DOHH2 (cell line): Measurements from ENCODE around the gene EDAR.

Experiments used
- H3F3A ChIP-seq: fragments of 200-600 bp; sonication (generic), shearing (Covaris generic); 2 replicates; pipeline ENCODE4 v1.6.0; 2016; ENCODE audit warnings: antibody characterized with exemption, mild to moderate bottlenecking; ENCODE audit not compliant: control insufficient read depth, insufficient read depth
- H3K27ac ChIP-seq: fragments of 200-600 bp; sonication (generic); 2 replicates; pipeline ENCODE4 v1.5.1; 2014; ENCODE audit warnings: low read depth, mild to moderate bottlenecking, low read length, moderate library complexity
- H3K27me3 ChIP-seq: fragments of 200-600 bp; sonication (generic); 2 replicates; pipeline ENCODE4 v1.6.1; 2014; ENCODE audit warnings: mild to moderate bottlenecking, low read length, mixed read lengths; ENCODE audit not compliant: control insufficient read depth
- H3K36me3 ChIP-seq: fragments of 200-600 bp; sonication (generic); 2 replicates; pipeline ENCODE4 v1.6.1; 2014; ENCODE audit warnings: mild to moderate bottlenecking, low read length, moderate library complexity, mixed read lengths; ENCODE audit not compliant: control insufficient read depth
- H3K4me1 ChIP-seq: fragments of 200-600 bp; sonication (generic); 2 replicates; pipeline ENCODE4 v1.6.1; 2014; ENCODE audit warnings: mild to moderate bottlenecking, low read length, mixed read lengths; ENCODE audit not compliant: control insufficient read depth
- H3K4me2 ChIP-seq: fragments of 200-600 bp; sonication (generic); 2 replicates; pipeline ENCODE4 v1.6.0; 2014; ENCODE audit warnings: mild to moderate bottlenecking, low read length, moderate library complexity
- H3K4me3 ChIP-seq: fragments of 200-600 bp; sonication (generic); 2 replicates; pipeline ENCODE4 v1.5.1; 2014; ENCODE audit warnings: mild to moderate bottlenecking, low read length, mixed read lengths
- H3K79me2 ChIP-seq: fragments of 200-600 bp; sonication (generic); 2 replicates; pipeline ENCODE4 v1.6.1; 2014; ENCODE audit warnings: mild to moderate bottlenecking, low read length, mixed read lengths; ENCODE audit not compliant: control insufficient read depth
- H3K9me2 ChIP-seq: fragments of 200-600 bp; sonication (generic); replicated peaks from 2 replicates; pipeline ENCODE4 v1.6.1; 2014; ENCODE audit warnings: mild to moderate bottlenecking, low read length, mixed read lengths; ENCODE audit not compliant: control insufficient read depth
- H3K9me3 ChIP-seq: fragments of 200-600 bp; sonication (generic); 2 replicates; pipeline ENCODE4 v1.6.1; 2014; ENCODE audit warnings: antibody characterized with exemption, low read length, mixed read lengths; ENCODE audit not compliant: control insufficient read depth, insufficient read depth
- H4K20me1 ChIP-seq: fragments of 200-600 bp; sonication (generic); 2 replicates; pipeline ENCODE4 v1.6.0; 2014; ENCODE audit warnings: low read depth, mild to moderate bottlenecking, antibody characterized with exemption, low read length, moderate library complexity; ENCODE audit not compliant: control insufficient read depth, insufficient read depth
- EZH2phosphoT487 ChIP-seq: fragments of 200-600 bp; sonication (generic); IDR thresholded peaks from 2 replicates; pipeline ENCODE4 v1.6.1; 2017; ENCODE audit warnings: borderline replicate concordance, mild to moderate bottlenecking, antibody characterized with exemption, low read length, moderate library complexity, mixed read lengths
- TF ChIP-seq, protein P1 (sequence below): fragments of 200-600 bp; sonication (generic); IDR thresholded peaks from one replicate; pipeline ENCODE4 v1.5.1; 2014; ENCODE audit warnings: antibody characterized with exemption, mild to moderate bottlenecking, low read depth, low read length; ENCODE audit not compliant: poor library complexity, severe bottlenecking

The EDAR gene

DNA sequence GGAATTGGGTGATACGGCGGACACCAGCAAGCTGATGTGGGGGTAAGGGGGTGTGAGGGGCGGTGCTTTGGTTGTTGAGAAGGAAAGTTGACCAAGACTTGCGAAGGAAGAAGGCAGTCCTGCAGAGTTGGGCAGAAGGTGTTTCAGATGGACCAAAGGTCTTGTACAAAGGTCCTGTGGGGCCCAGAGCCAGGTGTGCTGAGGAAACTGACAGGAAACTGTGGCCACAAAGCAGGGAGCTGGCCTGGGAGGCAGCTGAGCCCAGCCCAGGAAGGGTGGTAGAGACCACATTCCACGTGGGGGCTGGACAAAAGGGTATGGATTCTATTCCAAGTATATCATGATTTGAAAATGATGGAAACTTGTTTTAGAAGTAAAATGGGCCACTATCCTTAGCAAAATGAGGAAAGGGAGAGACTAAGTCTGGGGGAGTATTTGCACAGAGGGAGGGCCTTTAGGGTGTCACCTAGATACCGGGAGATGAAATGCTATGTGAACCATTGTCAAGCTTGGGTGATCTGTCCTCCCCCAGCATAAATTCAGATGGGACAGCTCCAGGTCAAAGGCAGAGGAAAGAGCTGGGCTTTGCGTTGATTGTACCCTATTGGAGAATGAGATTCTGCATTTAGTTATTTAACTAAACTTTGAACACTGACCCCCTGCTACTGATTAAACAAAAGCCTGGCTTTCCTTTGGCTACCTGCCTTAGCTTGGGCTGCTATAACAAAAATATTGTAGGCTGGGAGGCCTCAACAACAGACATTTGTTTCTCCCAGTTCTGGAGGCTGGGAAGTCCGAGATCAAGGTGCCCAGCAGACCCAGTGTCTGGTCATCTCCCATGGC is 4.3 kb upstream of the EDAR start:
- no peak overlapping the region for H3K4me3 ChIP-seq
- H4K20me1 ChIP-seq = no peaks in the 10 kb centered on the region
- 0 out of 2 replicates have a peak, but pooled peaks cover 2% of the 10 kb centered on the region for H3K27me3 ChIP-seq
- no peaks in the 10 kb centered on the region for H3F3A ChIP-seq
- H3K9me3 ChIP-seq = no peaks in the 10 kb centered on the region
- TF ChIP-seq, protein P1, sequence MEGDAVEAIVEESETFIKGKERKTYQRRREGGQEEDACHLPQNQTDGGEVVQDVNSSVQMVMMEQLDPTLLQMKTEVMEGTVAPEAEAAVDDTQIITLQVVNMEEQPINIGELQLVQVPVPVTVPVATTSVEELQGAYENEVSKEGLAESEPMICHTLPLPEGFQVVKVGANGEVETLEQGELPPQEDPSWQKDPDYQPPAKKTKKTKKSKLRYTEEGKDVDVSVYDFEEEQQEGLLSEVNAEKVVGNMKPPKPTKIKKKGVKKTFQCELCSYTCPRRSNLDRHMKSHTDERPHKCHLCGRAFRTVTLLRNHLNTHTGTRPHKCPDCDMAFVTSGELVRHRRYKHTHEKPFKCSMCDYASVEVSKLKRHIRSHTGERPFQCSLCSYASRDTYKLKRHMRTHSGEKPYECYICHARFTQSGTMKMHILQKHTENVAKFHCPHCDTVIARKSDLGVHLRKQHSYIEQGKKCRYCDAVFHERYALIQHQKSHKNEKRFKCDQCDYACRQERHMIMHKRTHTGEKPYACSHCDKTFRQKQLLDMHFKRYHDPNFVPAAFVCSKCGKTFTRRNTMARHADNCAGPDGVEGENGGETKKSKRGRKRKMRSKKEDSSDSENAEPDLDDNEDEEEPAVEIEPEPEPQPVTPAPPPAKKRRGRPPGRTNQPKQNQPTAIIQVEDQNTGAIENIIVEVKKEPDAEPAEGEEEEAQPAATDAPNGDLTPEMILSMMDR = no peak
- no peak for TF ChIP-seq EZH2phosphoT487
- no peak overlapping the region for H3K27ac ChIP-seq
- no peaks in the 10 kb centered on the region for H3K9me2 ChIP-seq
- no peaks in the 10 kb centered on the region for H3K4me1 ChIP-seq
- no peak overlapping the region for H3K4me2 ChIP-seq
- no peaks in the 10 kb centered on the region for H3K79me2 ChIP-seq
- H3K36me3 ChIP-seq = no peaks in the 10 kb centered on the region

DNA sequence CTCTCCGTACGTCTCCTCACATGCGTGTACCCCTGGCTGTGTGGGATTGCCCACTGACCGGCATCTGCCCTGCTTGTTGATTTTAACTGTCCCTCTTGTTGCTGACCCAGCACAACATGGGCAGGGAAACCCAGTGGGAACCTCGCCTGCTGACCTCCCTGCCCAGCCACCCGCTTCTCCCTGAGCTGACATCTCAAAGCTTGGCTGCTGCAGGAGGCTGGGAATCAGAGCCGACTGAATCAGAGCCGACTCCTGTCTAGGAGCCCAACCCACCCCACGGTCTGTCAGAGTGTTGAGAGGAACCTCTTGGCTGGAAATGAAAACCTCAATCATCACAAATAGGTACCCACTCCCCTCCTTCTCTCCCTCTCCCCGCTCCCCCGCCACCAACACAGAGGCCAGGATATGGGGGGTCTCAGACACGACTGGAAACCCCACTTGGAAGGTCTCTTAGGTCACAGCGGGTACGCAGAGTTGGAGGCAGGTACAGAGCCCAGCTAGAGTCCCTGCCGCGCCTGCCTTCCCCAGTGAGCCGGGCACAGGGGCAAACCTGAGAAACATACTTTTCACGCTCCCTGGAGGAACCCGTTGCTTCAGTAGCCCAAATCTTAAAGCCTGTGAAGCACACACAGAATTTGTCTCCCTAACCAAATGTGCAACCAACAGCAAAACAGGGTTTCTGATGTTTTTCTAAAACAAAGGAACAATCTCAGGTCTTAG is 784 bp downstream of the EDAR start:
- Histone ChIP-seq H3K9me2 (no peaks in the 10 kb centered on the region), H3K4me2 (no peak overlapping the region), H4K20me1 (no peaks in the 10 kb centered on the region), H3F3A (no peaks in the 10 kb centered on the region), H3K9me3 (no peaks in the 10 kb centered on the region), H3K79me2 (no peaks in the 10 kb centered on the region), H3K4me3 (no peak overlapping the region), H3K36me3 (no peaks in the 10 kb centered on the region), H3K27ac (no peak overlapping the region), H3K4me1 (no peaks in the 10 kb centered on the region), H3K27me3 (0 out of 2 replicates have a peak, but pooled peaks cover 2% of the 10 kb centered on the region)
- TF ChIP-seq EZH2phosphoT487 = no peak
- TF ChIP-seq, protein P1 = no peak

DNA sequence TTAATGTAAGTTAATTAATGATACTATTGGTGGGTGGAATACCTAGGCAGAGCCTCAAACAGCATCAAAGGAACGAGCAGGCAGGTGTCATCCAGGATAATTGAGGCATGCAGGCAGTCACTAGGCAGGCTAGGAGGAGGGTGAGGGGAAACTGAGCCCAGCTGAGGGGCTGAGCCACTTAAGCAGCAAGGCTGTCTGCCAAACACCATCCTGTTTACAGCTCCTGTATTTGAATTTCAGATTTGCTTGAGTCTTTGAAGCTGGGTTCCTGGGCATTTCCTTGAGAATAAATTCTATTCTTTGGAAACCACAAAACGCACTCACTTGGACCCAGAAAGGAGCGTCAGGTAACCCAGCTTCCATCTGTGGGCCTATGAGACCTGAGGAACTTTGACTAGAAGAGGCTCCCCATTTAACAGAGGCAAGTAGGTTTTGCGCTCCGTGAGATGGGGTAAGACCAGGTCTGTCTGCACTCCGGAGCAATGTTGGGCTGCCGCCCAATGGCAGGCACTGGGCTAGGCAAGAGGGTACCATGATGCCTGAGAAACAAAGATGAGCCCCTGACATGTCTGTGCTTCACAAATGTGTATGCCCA is 2.0 kb downstream of the EDAR start:
- Histone ChIP-seq H3K9me2 (no peaks in the 10 kb centered on the region), H3K4me2 (no peak overlapping the region), H3K27me3 (0 out of 2 replicates have a peak, but pooled peaks cover under 1% of the 10 kb centered on the region), H4K20me1 (no peaks in the 10 kb centered on the region), H3K36me3 (no peaks in the 10 kb centered on the region), H3K79me2 (no peaks in the 10 kb centered on the region), H3K4me3 (no peak overlapping the region), H3K9me3 (no peaks in the 10 kb centered on the region), H3F3A (no peaks in the 10 kb centered on the region), H3K27ac (no peak overlapping the region), H3K4me1 (no peaks in the 10 kb centered on the region)
- no peak for TF ChIP-seq EZH2phosphoT487
- TF ChIP-seq, protein P1 = no peak
